Measurements from ENCODE around the gene N4BP2L2. TPM values are rescaled to one million over a fixed set of nuclear protein-coding genes. Genes with fewer than 3 reads are reported as not detected.

The N4BP2L2 gene
- total and polyA plus RNA-seq, 2 of the 13 experiments (the other 11 are each of a cell fraction or from before 2014, with no cell fraction given) = 58.9 to 81.2 TPM

- TF ChIP-seq MXD4 (CRISPR knock-in tag; IDR thresholded peaks at IDR 0.05) = no peak
- no peak for TF ChIP-seq HES4 (CRISPR knock-in tag; IDR thresholded peaks at IDR 0.05; ENCODE audit: borderline replicate concordance)
- peak; percentile 72 for TF ChIP-seq ZFY (CRISPR knock-in tag; IDR thresholded peaks at IDR 0.05)
- TF ChIP-seq CEBPG (CRISPR knock-in tag; IDR thresholded peaks at IDR 0.05) = peak; percentile 86
- 0 out of 2 replicates have a peak, but pooled peaks have one; percentile 18 for TF ChIP-seq ZNF343 (CRISPR knock-in tag; IDR thresholded peaks at IDR 0.05)
- TF ChIP-seq MAX (IDR thresholded peaks at IDR 0.05) = peak; percentile 21; the same call in 1 of the 2 replicates
- peak; percentile 15 for TF ChIP-seq YY1 (IDR thresholded peaks at IDR 0.05; ENCODE audit: insufficient read depth, insufficient replicate concordance, low read depth, low read length)
These were observed 111.4 kb downstream of the N4BP2L2 start (continued) for GRCh38 chr13:32426990-32427851.

- H3K4me2 ChIP-seq (ENCODE audit: low read depth, low read length) = peak overlapping the region; percentile 97
- peak overlapping the region; percentile 94 for H3K27ac ChIP-seq (ENCODE audit: extremely low read length, insufficient read depth, low read length)
- intact Hi-C loops (cut with micrococcal nuclease; ENCODE audit: unreplicated experiment) = loop anchor here (10.0 kb wide), 1 partner anchor 108 kb away; the partner anchor contains the start of gene N4BP2L2
- 0 out of 2 replicates have a peak, but pooled peaks have one; percentile 18 for TF ChIP-seq HNF1B (CRISPR knock-in tag; IDR thresholded peaks at IDR 0.05)
- TF ChIP-seq, protein P1, sequence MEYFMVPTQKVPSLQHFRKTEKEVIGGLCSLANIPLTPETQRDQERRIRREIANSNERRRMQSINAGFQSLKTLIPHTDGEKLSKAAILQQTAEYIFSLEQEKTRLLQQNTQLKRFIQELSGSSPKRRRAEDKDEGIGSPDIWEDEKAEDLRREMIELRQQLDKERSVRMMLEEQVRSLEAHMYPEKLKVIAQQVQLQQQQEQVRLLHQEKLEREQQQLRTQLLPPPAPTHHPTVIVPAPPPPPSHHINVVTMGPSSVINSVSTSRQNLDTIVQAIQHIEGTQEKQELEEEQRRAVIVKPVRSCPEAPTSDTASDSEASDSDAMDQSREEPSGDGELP (IDR thresholded peaks at IDR 0.05; ENCODE audit: borderline replicate concordance, low read depth) = no peak
- peak; percentile 22; the same call in 1 of the 2 replicates for TF ChIP-seq TGIF2 (CRISPR knock-in tag; IDR thresholded peaks at IDR 0.05)
- peak; percentile 38 for TF ChIP-seq ZNF501 (CRISPR knock-in tag; IDR thresholded peaks at IDR 0.05)
- TF ChIP-seq IRF1 (CRISPR knock-in tag; IDR thresholded peaks at IDR 0.05; ENCODE audit: low read depth) = peak; percentile 33; the same call in 1 of the 2 replicates
- 0 out of 2 replicates have a peak, but pooled peaks have one; percentile 8 for TF ChIP-seq SP5 (CRISPR knock-in tag; IDR thresholded peaks at IDR 0.05; ENCODE audit: borderline replicate concordance, low read depth)
- 0 out of 2 replicates have a peak, but pooled peaks have one; percentile 16 for TF ChIP-seq ETV5 (CRISPR knock-in tag; IDR thresholded peaks at IDR 0.05; ENCODE audit: borderline replicate concordance)
- TF ChIP-seq KDM2A (CRISPR knock-in tag; IDR thresholded peaks at IDR 0.05; ENCODE audit: borderline replicate concordance, low read depth) = no peak
- 0 out of 2 replicates have a peak, but pooled peaks have one; percentile 13 for TF ChIP-seq ARID2 (CRISPR knock-in tag; IDR thresholded peaks at IDR 0.05; ENCODE audit: borderline replicate concordance)
- TF ChIP-seq KDM5A (IDR thresholded peaks at IDR 0.05; ENCODE audit: borderline replicate concordance, low read length) = no peak
These were observed 112.2 kb downstream of the N4BP2L2 start for GRCh38 chr13:32426191-32426989.

More at GRCh38 chr13:32426191-32426989, 112.2 kb downstream of the N4BP2L2 start:
- Histone ChIP-seq H4K20me1 (ENCODE audit: insufficient read depth, low read length) (peaks cover 31% of the 10 kb centered on the region; the same call in 1 of the 2 replicates), H3K4me3 (replicated peaks in 1 of 3; ENCODE audit: insufficient read depth in 1 of 3, low read depth in 2 of 3, low read length in 3 of 3) (peak overlapping the region; percentile 76 to 90 (median 85)), H3K27me3 (ENCODE audit: control insufficient read depth in 1 of 2, insufficient read depth in 2 of 2, low read length in 2 of 2) (no peaks in the 10 kb centered on the region; a peak in 1 of 5 replicates), H3K9me3 (ENCODE audit: low read length) (no peaks in the 10 kb centered on the region), H3K79me2 (ENCODE audit: insufficient read depth, low read length) (peaks cover 47% of the 10 kb centered on the region), H2AFZ (ENCODE audit: low read length) (no peak overlapping the region), H3K36me3 (replicated peaks in 1 of 2; ENCODE audit: control insufficient read depth in 1 of 2, insufficient read depth in 2 of 2, low read length in 2 of 2) (peaks cover 3 to 4% of the 10 kb centered on the region in 2 experiments; a peak in 3 of 5 replicates), H3K4me1 (ENCODE audit: insufficient read depth, low read length) (peaks cover 66% of the 10 kb centered on the region), H3K9ac (ENCODE audit: insufficient read depth, low read depth, low read length) (peak overlapping the region; percentile 89)
- POLR2A ChIA-PET = no interaction called here
- CTCF ChIA-PET (ENCODE audit: low intra/inter-chr PET ratio, low total read pairs) = no interaction called here
- TSS peak; percentile 41 for BruUV-seq (replicated peaks)
- 14% methylated on average over 18 of the region's 19 CpGs for WGBS (ENCODE audit: low lambda C conversion rate)
- no peak for DNase-seq (ENCODE audit: low spot score)
- FAIRE-seq = no peak
- ATAC-seq = no peak
- in situ Hi-C loops (cut with HindIII; ENCODE audit: extremely low pct_ligation_motif_present, low pct_unique_long_range_greater_than_20kb) = loop anchor here (25.0 kb wide), 1 partner anchor 389 kb away; the partner anchor contains the start of gene FRY
